ENCODE results near the gene CCL24. TPM values are rescaled to one million over a fixed set of nuclear protein-coding genes. Genes with fewer than 3 reads are reported as not detected.

CCL24 gene
- total RNA-seq, 1 donor from 2014 or later = not detected

DNA sequence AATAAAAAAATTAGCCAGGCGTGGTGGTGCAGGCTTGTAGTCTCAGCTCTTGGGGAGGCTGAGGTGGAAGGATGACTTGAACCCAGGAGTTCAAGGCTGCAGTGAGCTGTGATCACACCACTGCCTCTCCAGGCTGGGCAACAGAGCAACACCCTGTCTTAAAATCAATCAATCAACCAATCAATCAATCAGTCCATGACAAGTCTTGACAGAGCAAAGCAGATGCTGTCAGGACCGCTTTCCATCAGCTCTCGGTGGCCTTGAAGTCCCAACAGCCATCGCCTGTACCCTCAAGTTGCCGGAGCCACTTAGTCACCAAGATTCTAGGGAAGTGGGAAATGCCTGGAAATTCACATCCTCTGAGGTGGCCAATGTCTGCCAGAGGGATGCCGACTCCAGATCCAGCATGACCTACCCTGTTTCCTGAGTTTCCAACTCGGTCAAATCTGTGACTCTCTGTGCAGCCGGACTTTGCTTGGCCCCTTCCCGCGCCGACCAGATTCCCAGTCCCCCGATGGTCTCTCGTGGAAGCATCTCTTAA lies 871 bp upstream of the CCL24 start:
- Mint-ChIP-seq H3K27ac (no peak overlapping the region), H3K4me3 (no peak overlapping the region), H3K36me3 (ENCODE audit: low read depth) (no peaks in the 10 kb centered on the region), H3K9me3 (no peaks in the 10 kb centered on the region), H3K27me3 (ENCODE audit: insufficient read depth) (no peaks in the 10 kb centered on the region), H3K4me1 (ENCODE audit: low read depth) (peaks cover 6% of the 10 kb centered on the region)
- intact Hi-C loops (cut with micrococcal nuclease) = no loop called here
- no peak for DNase-seq (ENCODE audit: low spot score)

DNA sequence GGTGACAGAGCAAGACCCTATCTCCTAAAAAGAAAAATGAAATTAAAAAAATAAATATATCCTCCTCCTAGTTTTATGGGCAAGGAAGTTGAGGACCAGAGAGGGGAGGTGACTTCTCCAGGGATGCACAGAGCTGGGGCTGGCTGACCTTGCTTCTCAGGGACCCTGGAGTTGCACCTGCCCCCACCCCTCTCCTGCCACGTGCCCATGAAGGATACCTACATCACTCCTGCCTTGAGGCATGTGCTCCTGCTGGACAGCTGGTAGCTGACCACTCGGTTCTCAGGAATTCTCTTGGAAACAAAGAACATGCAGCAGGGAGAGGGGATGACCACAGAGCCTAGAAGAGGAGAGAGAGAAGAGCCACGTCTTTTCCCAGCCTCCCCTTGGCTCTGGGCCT lies 522 bp downstream of the CCL24 start:
- no peaks in the 10 kb centered on the region for H3K9me3 Mint-ChIP-seq
- intact Hi-C loops (cut with micrococcal nuclease) = no loop called here
- H3K4me1 Mint-ChIP-seq (ENCODE audit: low read depth) = peaks cover 6% of the 10 kb centered on the region
- H3K27ac Mint-ChIP-seq = no peak overlapping the region
- no peak for DNase-seq (ENCODE audit: low spot score)
- no peaks in the 10 kb centered on the region for H3K36me3 Mint-ChIP-seq (ENCODE audit: low read depth)
- no peak overlapping the region for H3K4me3 Mint-ChIP-seq
- no peaks in the 10 kb centered on the region for H3K27me3 Mint-ChIP-seq (ENCODE audit: insufficient read depth)

DNA sequence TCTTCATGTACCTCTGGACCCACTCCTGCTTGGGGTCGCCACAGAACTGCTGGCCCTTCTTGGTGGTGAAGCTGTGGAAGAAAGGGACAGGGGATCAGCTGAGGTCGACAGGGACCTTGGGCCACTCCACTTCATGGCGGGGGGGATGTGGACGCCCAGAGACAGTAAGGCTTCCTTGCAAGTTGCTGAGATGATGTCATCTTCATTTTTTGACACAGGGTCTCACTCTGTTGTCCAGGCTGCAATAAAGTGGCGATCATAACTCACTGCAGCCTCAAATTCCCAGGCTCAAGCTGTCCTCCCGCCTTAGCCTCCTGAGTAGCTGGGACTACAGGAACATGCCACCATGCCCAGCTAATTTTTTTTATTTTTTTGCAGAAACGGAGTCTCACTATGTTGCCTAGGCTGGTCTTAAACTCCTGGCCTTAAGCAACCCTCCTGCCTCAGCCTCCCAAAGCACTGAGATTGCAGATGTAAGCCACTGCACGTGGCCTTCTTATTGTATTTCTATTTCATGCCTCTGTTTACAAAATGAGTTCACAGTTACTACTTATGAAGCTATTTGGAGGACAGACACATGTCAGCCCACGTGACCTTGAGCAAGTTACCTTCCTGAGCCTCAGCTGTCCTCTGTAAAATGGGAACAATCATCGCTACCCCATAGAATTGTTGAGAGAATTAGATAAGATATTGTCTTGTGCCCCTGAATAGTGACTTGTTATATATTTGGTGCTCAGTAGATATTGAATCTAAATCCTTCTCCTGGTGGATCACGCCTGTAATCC lies 1.5 kb downstream of the CCL24 start:
- H3K36me3 Mint-ChIP-seq (ENCODE audit: low read depth) = no peaks in the 10 kb centered on the region
- H3K4me1 Mint-ChIP-seq (ENCODE audit: low read depth) = peaks cover 3% of the 10 kb centered on the region
- peaks cover under 1% of the 10 kb centered on the region for H3K9me3 Mint-ChIP-seq
- no peak for DNase-seq (ENCODE audit: low spot score)
- no peak overlapping the region for H3K27ac Mint-ChIP-seq
- intact Hi-C loops (cut with micrococcal nuclease) = no loop called here
- no peak overlapping the region for H3K4me3 Mint-ChIP-seq
- H3K27me3 Mint-ChIP-seq (ENCODE audit: insufficient read depth) = no peaks in the 10 kb centered on the region

DNA sequence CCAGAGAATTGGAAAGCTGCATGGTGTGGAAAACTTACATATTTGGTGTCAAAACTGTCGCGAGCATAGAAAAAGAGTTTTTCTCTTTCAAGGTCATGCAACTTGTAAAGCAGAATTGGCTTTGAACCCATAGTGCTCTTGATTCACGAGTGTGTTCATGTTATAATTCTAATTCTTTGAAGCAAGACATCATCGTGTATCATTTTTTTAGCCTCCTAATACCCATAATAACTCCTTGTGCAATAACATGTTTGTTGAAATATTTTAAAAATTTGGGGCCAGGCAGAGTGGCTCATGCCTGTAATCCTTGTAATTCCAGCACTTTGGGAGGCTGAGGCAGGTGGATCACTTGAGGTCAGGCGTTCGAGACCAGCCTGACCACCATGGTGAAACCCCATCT lies 4.2 kb downstream of the CCL24 start:
- Mint-ChIP-seq H3K36me3 (ENCODE audit: low read depth) (no peaks in the 10 kb centered on the region), H3K27me3 (ENCODE audit: insufficient read depth) (no peaks in the 10 kb centered on the region), H3K27ac (no peak overlapping the region), H3K4me1 (ENCODE audit: low read depth) (no peaks in the 10 kb centered on the region), H3K4me3 (no peak overlapping the region), H3K9me3 (peaks cover 8% of the 10 kb centered on the region)
- intact Hi-C loops (cut with micrococcal nuclease) = no loop called here
- no peak for DNase-seq (ENCODE audit: low spot score)

DNA sequence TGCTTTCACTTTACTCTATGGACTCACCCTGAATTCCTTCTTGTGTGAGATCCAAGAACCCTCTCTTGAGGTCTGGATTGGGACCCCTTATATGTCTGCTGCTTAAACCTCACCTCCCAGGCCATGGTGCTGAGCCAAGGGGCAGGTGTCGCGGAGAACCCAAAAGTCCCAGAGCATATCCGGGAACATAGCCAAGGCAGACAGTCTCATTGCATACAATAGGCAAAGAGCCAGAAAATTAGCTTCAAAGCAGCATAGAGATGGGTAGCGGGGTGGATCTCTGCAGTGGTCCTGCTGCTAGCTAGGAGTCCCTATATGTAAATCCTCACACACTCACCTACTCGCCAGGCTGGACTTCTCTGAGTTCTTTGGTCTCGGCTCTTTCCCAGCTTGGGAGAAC lies 5.5 kb downstream of the CCL24 start:
- Mint-ChIP-seq H3K36me3 (ENCODE audit: low read depth) (no peaks in the 10 kb centered on the region), H3K27me3 (ENCODE audit: insufficient read depth) (no peaks in the 10 kb centered on the region), H3K9me3 (peaks cover 8% of the 10 kb centered on the region), H3K27ac (no peak overlapping the region), H3K4me3 (no peak overlapping the region), H3K4me1 (ENCODE audit: low read depth) (no peaks in the 10 kb centered on the region)
- no peak for DNase-seq (ENCODE audit: low spot score)
- intact Hi-C loops (cut with micrococcal nuclease) = no loop called here

DNA sequence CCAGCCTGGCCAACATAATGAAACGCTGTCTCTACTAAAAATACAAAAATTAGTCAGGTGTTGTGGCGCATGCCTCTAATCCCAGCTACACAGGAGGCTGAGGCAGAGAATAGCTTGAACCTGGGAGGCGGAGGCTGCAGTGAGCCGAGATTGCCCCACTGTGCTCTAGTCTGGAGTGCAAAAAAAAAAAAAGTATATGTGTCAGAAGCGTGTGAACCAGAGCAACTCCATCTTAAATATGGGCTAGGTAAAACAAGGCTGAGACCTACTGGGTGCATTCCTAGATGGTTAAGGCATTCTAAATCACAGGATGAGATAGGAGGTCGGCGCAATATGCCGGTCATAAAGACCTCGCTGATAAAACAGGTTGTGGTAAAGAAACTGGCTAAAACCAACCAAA lies 6.2 kb downstream of the CCL24 start:
- H3K27ac Mint-ChIP-seq = no peak overlapping the region
- DNase-seq (ENCODE audit: low spot score) = no peak
- intact Hi-C loops (cut with micrococcal nuclease) = no loop called here
- peaks cover 2% of the 10 kb centered on the region for H3K27me3 Mint-ChIP-seq (ENCODE audit: insufficient read depth)
- H3K36me3 Mint-ChIP-seq (ENCODE audit: low read depth) = no peaks in the 10 kb centered on the region
- H3K4me1 Mint-ChIP-seq (ENCODE audit: low read depth) = no peaks in the 10 kb centered on the region
- peaks cover 8% of the 10 kb centered on the region for H3K9me3 Mint-ChIP-seq
- no peak overlapping the region for H3K4me3 Mint-ChIP-seq

DNA sequence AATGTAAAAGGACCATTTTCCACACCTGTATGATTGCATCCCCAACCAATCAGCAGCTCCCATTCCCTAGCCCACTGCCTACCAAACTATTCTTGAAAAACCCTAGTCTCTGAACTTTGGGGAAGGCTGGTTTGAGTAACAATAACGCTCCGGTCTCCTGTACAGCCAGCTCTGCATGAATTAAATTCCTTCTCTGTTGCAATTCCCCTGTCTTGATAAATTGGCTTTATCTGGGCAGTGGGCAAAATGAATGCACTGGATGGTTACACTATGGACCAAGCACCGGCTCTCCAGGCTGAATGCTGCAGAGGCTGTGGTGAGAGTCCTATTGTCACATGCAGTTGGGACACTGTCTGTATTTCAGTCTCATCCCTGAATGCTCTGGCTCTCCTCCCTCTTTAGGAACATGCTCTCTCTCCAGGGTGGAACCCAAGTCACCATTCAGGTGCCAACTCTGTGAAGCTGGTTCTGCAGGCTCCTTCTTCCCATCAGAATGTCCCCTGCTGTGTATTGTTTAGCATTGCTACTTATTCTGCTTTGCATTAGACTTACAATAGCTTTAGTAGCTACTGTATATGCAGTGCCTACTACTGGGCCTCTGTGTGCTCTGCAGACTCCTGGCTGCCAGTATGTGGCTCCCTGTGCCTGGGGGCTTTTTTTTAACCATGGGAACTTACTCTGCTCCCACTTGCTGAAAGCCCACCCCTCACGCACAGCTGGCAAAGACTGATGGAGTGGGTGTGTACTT lies 6.9 kb downstream of the CCL24 start:
- Mint-ChIP-seq H3K27me3 (ENCODE audit: insufficient read depth) (peaks cover 2% of the 10 kb centered on the region), H3K9me3 (peaks cover 8% of the 10 kb centered on the region), H3K36me3 (ENCODE audit: low read depth) (no peaks in the 10 kb centered on the region), H3K4me3 (no peak overlapping the region), H3K27ac (no peak overlapping the region), H3K4me1 (ENCODE audit: low read depth) (no peaks in the 10 kb centered on the region)
- DNase-seq (ENCODE audit: low spot score) = no peak
- intact Hi-C loops (cut with micrococcal nuclease) = no loop called here

DNA sequence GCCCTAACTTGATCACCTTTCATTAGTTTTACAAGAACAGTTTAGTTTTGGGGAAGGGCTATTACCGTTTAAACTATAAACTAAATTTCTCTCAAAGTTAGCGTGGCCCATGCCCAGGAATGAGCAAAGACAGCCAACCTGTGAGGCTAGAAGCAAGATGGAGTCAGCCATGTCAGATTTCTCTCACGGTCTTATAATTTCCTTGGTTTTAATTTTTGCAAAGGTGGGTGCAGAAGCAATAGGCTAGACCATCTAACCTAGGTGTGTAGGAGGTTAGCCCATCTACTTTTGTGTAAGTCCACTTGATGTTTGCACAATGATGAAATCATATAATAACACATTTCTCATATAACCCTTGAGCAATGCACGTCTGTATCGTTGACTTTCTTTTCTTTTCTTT lies 8.9 kb downstream of the CCL24 start:
- no peaks in the 10 kb centered on the region for H3K4me1 Mint-ChIP-seq (ENCODE audit: low read depth)
- no peak for DNase-seq (ENCODE audit: low spot score)
- H3K36me3 Mint-ChIP-seq (ENCODE audit: low read depth) = no peaks in the 10 kb centered on the region
- no peak overlapping the region for H3K4me3 Mint-ChIP-seq
- intact Hi-C loops (cut with micrococcal nuclease) = no loop called here
- H3K27ac Mint-ChIP-seq = no peak overlapping the region
- peaks cover 2% of the 10 kb centered on the region for H3K27me3 Mint-ChIP-seq (ENCODE audit: insufficient read depth)
- H3K9me3 Mint-ChIP-seq = peaks cover 8% of the 10 kb centered on the region

DNA sequence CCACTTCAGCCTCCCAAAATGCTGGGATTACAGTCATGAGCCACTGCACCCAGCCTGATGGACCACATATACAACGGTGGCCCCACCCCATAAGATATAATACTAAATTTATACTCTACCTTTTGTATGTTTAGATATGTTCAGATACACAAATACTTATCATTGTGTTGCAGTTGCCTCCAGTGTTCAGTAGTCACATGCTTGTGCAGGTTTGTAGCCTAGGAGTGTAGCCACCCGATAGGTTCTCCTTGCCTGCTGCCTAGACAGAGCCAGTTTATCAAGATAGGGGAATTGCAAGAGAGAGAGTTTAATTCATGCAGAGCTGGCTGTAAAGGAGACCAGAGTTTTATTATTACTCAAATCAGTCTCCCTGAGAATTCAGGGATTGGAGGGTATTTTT lies 9.6 kb downstream of the CCL24 start:
- Mint-ChIP-seq H3K4me3 (no peak overlapping the region), H3K4me1 (ENCODE audit: low read depth) (no peaks in the 10 kb centered on the region), H3K36me3 (ENCODE audit: low read depth) (no peaks in the 10 kb centered on the region), H3K27ac (no peak overlapping the region), H3K9me3 (peaks cover 8% of the 10 kb centered on the region), H3K27me3 (ENCODE audit: insufficient read depth) (peaks cover 4% of the 10 kb centered on the region)
- no peak for DNase-seq (ENCODE audit: low spot score)
- intact Hi-C loops (cut with micrococcal nuclease) = no loop called here

DNA sequence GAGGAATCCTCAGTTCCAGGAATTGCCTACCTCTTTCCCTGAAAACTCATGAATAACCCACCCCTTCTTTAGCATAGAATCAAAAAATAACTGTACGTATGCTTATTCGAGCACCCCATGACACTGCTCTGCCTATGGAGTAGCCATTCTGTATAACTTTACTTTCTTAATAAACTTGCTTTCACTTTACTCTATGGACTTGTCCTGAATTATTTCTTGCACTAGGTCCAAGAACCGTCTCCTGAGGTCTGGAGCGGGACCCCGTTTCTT lies 11.1 kb downstream of the CCL24 start:
- intact Hi-C loops (cut with micrococcal nuclease) = no loop called here
- H3K4me1 Mint-ChIP-seq (ENCODE audit: low read depth) = no peaks in the 10 kb centered on the region
- peaks cover 8% of the 10 kb centered on the region for H3K9me3 Mint-ChIP-seq
- no peak overlapping the region for H3K27ac Mint-ChIP-seq
- H3K4me3 Mint-ChIP-seq = no peak overlapping the region
- no peaks in the 10 kb centered on the region for H3K36me3 Mint-ChIP-seq (ENCODE audit: low read depth)
- peaks cover 9% of the 10 kb centered on the region for H3K27me3 Mint-ChIP-seq (ENCODE audit: insufficient read depth)
- DNase-seq (ENCODE audit: low spot score) = no peak

DNA sequence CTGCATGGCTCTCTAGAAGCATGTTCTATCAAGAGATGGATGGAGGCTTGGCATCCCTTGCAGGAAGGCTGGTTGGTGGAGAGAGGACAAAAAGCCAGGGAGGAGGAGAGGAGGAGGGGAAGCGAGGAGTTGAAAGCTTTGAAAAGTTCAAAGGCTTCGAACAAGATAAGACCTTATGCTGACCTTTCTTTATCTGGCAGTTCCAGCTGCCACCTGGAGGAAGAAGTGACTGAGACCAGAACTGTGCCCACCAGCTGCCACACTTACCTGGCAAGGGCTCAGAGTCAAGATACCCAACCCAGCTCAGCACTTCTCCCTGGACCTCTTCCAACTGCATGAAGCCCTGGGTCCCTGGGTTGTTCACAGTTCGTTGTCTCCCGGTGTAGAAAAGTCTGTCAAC lies 14.8 kb downstream of the CCL24 start:
- H3K27ac Mint-ChIP-seq = no peak overlapping the region
- no peaks in the 10 kb centered on the region for H3K4me1 Mint-ChIP-seq (ENCODE audit: low read depth)
- H3K36me3 Mint-ChIP-seq (ENCODE audit: low read depth) = no peaks in the 10 kb centered on the region
- intact Hi-C loops (cut with micrococcal nuclease) = no loop called here
- H3K9me3 Mint-ChIP-seq = no peaks in the 10 kb centered on the region
- DNase-seq (ENCODE audit: low spot score) = no peak
- H3K27me3 Mint-ChIP-seq (ENCODE audit: insufficient read depth) = peaks cover 14% of the 10 kb centered on the region
- no peak overlapping the region for H3K4me3 Mint-ChIP-seq

DNA sequence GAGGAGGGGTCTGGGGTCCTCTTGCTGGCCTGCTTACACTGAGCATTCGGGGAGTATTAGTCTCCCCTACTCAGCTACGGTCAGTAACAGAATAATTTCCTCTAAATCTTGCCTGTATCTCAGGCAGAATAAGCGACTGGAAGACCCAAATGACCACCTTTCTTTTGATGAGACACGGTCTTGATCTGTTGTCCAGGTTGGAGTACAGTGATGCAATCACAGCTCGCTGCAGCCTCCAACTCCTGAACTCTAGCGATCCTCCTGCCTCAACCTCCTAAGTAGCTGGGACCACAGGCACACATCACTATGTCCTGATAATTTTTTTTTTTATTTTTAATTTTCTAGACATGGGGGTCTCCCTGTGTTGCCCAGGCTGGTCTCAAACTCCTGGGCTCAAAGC lies 17.2 kb downstream of the CCL24 start:
- Mint-ChIP-seq H3K36me3 (ENCODE audit: low read depth) (no peaks in the 10 kb centered on the region), H3K4me1 (ENCODE audit: low read depth) (no peaks in the 10 kb centered on the region), H3K9me3 (no peaks in the 10 kb centered on the region), H3K27me3 (ENCODE audit: insufficient read depth) (peaks cover 12% of the 10 kb centered on the region), H3K27ac (no peak overlapping the region), H3K4me3 (no peak overlapping the region)
- DNase-seq (ENCODE audit: low spot score) = no peak
- intact Hi-C loops (cut with micrococcal nuclease) = no loop called here

DNA sequence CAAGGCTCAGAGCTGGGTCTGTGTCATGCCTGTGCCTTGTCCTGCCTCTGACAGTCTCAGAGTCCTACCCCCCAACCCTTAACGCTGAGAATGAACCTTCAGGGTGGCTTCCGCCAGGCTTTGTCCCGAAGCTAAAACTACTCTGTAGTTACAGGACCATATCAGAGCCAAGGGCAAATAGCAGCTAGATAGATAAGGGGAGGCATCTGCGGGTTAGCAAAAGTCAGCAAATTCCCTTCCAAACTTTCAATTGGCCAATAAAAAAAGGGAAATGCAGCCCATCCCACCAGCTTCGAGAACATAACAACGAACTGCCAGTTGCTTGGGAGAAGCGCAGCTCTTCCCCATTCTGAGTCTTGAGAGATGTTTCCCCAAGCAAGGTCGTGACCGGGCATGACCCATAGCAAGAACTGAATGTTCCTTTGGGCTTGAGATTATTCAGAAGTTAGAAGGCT lies 17.7 kb downstream of the CCL24 start:
- Mint-ChIP-seq H3K27me3 (ENCODE audit: insufficient read depth) (peaks cover 12% of the 10 kb centered on the region), H3K4me1 (ENCODE audit: low read depth) (no peaks in the 10 kb centered on the region), H3K9me3 (no peaks in the 10 kb centered on the region), H3K36me3 (ENCODE audit: low read depth) (no peaks in the 10 kb centered on the region), H3K27ac (no peak overlapping the region), H3K4me3 (no peak overlapping the region)
- intact Hi-C loops (cut with micrococcal nuclease) = no loop called here
- DNase-seq (ENCODE audit: low spot score) = no peak
